GM21360 (cell line): ENCODE data around the gene PON1.

ENCODE experiments used
- ATAC-seq: cut with Tn5 transposase; IDR thresholded peaks from one replicate; pipeline ENCODE4 v1.9.1; 2021; ENCODE audit warnings: mild to moderate bottlenecking, moderate library complexity; ENCODE audit not compliant: unreplicated experiment

Gene PON1

GRCh38 chr7:95261895-95262415, 62.4 kb downstream of the PON1 start:
- no peak for ATAC-seq

DNA sequence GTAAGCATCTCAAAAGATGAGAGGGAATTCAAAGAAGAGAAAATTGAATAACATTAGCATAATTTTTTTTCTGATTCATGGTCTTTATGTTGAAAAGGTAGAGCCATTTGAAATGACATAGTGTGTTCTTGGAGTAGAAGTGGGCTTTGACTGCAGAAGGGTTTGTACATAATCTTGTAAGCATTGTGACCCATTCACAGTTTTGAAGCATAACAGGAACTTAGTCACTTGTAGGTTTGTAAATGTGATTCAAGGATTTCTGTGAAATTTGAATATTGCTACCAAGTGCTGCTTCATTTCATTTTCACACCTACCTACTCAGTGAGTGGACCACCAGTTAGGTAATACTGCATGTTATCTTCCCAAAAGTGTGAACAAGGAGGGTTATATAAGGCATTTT, 68.6 kb downstream of the PON1 start:
- ATAC-seq = no peak

DNA sequence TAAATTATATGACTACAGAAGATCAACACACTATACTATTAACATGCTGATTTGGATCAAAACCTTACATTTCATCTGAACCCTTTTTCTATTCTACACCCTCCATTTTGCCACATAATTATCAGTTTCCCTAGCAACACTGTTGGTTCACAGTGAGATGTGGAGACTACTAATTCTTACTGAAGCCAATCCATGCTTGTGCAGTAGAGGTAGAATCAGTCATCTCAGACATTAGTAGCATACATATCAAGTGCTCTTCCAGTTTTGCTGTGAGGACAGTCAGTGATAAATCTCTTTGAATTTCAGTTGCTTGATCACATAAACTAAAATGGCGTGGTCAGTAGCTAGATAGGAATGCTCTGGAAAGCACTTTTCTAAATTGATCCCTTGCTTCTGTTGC, 70.3 kb downstream of the PON1 start:
- no peak for ATAC-seq

- ATAC-seq = no peak
Measured at GRCh38 chr7:95251966-95252365, 72.4 kb downstream of the PON1 start.

DNA sequence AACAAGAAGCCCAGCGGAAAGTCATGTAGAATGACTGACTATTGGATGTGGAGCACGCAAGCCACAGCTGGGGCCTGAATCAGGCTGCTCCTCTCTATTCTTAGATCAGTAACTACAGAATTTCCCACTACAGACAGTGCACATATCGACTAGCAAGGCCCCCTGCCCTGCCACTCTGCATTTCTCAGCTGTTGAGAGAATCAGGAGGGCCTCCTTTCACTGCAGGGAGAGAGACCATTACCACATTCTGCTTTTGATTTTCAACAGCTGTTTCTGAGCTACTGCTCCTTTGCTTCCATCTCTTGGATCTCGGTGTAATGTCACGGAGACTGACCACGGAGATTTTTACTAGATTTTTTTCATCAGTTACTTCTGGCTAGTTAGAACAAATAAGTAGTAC, 73.8 kb downstream of the PON1 start:
- no peak for ATAC-seq
